ENCODE results near the gene PRDM2. TPM values are rescaled to one million over a fixed set of nuclear protein-coding genes. Genes with fewer than 3 reads are reported as not detected.

The PRDM2 gene
- polyA plus RNA-seq, 1 of the 3 experiments (the other 2 are of a cell fraction), result 7.2 TPM

DNA sequence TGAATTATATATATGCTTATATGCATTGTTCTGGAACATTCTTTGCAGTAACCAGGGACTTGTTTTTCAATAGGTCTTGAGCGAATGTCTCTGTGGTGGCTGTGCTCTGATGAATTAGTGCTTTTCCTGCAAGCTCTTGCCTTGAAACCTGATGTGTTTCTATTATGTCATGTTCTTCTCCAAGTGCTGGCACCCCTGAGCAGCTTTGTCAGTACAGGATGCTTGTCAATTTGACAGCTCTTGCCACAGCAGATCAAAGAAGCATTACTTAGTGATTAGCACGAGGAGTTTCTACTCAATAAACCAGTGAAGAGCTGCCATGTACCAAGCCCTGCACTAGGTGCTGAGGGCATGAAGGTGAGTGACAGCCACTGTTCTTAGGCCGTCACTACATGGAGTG, 171.9 kb downstream of the PRDM2 start (continued):
- TF ChIP-seq ZBTB33 (IDR thresholded peaks at IDR 0.05; ENCODE audit: borderline replicate concordance, low read depth) (no peak), SMC3 (IDR thresholded peaks at IDR 0.05; ENCODE audit: low read depth, low read length) (no peak), PBX3 (IDR thresholded peaks at IDR 0.05) (no peak), JUND (IDR thresholded peaks at IDR 0.05) (no peak)

- TF ChIP-seq ZBTB33 (IDR thresholded peaks at IDR 0.05; ENCODE audit: borderline replicate concordance, low read depth) (no peak), TEAD4 (IDR thresholded peaks at IDR 0.05; ENCODE audit: borderline replicate concordance, insufficient read depth) (no peak), GABPA (IDR thresholded peaks at IDR 0.05; ENCODE audit: low read depth) (no peak), SMC3 (IDR thresholded peaks at IDR 0.05; ENCODE audit: low read depth, low read length) (no peak), RFX5 (IDR thresholded peaks at IDR 0.05; ENCODE audit: low read length) (no peak), EZH2phosphoT487 (IDR thresholded peaks at IDR 0.05; ENCODE audit: borderline replicate concordance, low read depth) (no peak), GATA2 (CRISPR knock-in tag; IDR thresholded peaks at IDR 0.05) (no peak), POLR2AphosphoS5 (IDR thresholded peaks at IDR 0.05; ENCODE audit: low read depth, low read length) (no peak), USF1 (IDR thresholded peaks at IDR 0.05; ENCODE audit: borderline replicate concordance, low read depth) (no peak), NFIC (IDR thresholded peaks at IDR 0.05; ENCODE audit: borderline replicate concordance) (no peak), JUND (IDR thresholded peaks at IDR 0.05) (no peak), ELF1 (IDR thresholded peaks at IDR 0.05) (no peak), SIN3A (IDR thresholded peaks at IDR 0.05; ENCODE audit: borderline replicate concordance, low read depth, low read length) (no peak), CHD2 (IDR thresholded peaks at IDR 0.05; ENCODE audit: low read length, partially characterized antibody) (no peak), EP300 (IDR thresholded peaks at IDR 0.05; ENCODE audit: borderline replicate concordance in 1 of 2, low read depth in 1 of 2, low read length in 1 of 2) (no peak)
- TF ChIP-seq, protein P1, sequence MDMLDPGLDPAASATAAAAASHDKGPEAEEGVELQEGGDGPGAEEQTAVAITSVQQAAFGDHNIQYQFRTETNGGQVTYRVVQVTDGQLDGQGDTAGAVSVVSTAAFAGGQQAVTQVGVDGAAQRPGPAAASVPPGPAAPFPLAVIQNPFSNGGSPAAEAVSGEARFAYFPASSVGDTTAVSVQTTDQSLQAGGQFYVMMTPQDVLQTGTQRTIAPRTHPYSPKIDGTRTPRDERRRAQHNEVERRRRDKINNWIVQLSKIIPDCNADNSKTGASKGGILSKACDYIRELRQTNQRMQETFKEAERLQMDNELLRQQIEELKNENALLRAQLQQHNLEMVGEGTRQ (IDR thresholded peaks at IDR 0.05; ENCODE audit: borderline replicate concordance, low read depth, low read length), result no peak
- TF ChIP-seq, protein P2, sequence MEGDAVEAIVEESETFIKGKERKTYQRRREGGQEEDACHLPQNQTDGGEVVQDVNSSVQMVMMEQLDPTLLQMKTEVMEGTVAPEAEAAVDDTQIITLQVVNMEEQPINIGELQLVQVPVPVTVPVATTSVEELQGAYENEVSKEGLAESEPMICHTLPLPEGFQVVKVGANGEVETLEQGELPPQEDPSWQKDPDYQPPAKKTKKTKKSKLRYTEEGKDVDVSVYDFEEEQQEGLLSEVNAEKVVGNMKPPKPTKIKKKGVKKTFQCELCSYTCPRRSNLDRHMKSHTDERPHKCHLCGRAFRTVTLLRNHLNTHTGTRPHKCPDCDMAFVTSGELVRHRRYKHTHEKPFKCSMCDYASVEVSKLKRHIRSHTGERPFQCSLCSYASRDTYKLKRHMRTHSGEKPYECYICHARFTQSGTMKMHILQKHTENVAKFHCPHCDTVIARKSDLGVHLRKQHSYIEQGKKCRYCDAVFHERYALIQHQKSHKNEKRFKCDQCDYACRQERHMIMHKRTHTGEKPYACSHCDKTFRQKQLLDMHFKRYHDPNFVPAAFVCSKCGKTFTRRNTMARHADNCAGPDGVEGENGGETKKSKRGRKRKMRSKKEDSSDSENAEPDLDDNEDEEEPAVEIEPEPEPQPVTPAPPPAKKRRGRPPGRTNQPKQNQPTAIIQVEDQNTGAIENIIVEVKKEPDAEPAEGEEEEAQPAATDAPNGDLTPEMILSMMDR (IDR thresholded peaks at IDR 0.05), result no peak
- CTCF ChIA-PET, result no interaction called here
- Histone ChIP-seq H2AFZ (ENCODE audit: low read depth) (no peak overlapping the region), H4K20me1 (ENCODE audit: insufficient read depth) (no peaks in the 10 kb centered on the region), H3K4me2 (no peak overlapping the region), H3K27me3 (ENCODE audit: insufficient read depth) (no peaks in the 10 kb centered on the region; the same call in 1 of the 2 replicates), H3F3A (replicated peaks; ENCODE audit: insufficient read depth) (no peaks in the 10 kb centered on the region), H3K9me2 (no peaks in the 10 kb centered on the region), H3K36me3 (replicated peaks in 1 of 2; ENCODE audit: control insufficient read depth in 1 of 2, insufficient read depth in 2 of 2, low read length in 1 of 2) (no peaks in the 10 kb centered on the region), H3K4me3 (ENCODE audit: low read depth in 2 of 2, low read length in 1 of 2) (no peak overlapping the region), H3K9ac (no peak overlapping the region), H3K4me1 (ENCODE audit: control insufficient read depth in 1 of 2, insufficient read depth in 2 of 2, low read depth in 1 of 2, low read length in 1 of 2) (no peaks in the 10 kb centered on the region), H3K9me3 (no peaks in the 10 kb centered on the region), H3K27ac (ENCODE audit: low read depth in 2 of 2, low read length in 1 of 2) (no peak overlapping the region), H3K79me2 (ENCODE audit: insufficient read depth) (no peaks in the 10 kb centered on the region)
- POLR2A ChIA-PET, result no interaction called here
- 7% methylated on average over 6 of the region's 6 CpGs for WGBS (ENCODE audit: low lambda C conversion rate)
- DNase-seq, result no peak
These were observed 173.0 kb downstream of the PRDM2 start for GRCh38 chr1:13873032-13873431.
